Measurements from ENCODE around the gene PKP2. TPM values are rescaled to one million over a fixed set of nuclear protein-coding genes. Genes with fewer than 3 reads are reported as not detected.

The PKP2 gene
- total RNA-seq, 1 experiment from 2014 or later: 18.4 TPM

DNA sequence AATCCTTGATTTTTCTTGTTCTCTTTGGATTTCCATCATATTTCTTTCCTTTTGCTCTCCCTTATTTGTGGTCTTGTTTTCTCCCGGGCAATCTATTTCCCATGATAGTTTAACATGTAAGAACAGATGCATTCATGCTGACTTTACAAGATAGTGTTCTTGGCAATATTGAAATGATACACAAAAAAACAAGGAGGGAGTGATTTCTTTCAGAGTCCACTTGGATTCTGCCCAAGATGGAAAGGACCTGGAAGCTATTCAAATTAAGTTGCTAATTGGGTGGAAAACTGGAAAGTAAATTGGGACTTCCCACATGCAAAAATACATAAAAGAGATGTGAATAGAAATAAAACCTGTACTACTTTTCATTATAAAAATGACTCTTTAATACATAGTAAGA lies 126.4 kb downstream of the PKP2 start:
- Histone ChIP-seq H3K23ac (ENCODE audit: insufficient read length, low read depth, low read length) (no peak overlapping the region), H2BK12ac (ENCODE audit: insufficient read length, low read depth, low read length) (no peak overlapping the region), H4K91ac (ENCODE audit: insufficient read length, low read depth, low read length) (no peak overlapping the region), H3K4me2 (ENCODE audit: insufficient read depth, insufficient read length, low read length) (no peak overlapping the region), H3K79me1 (ENCODE audit: insufficient read depth, low read depth, low read length, poor library complexity, severe bottlenecking) (no peaks in the 10 kb centered on the region), H2BK120ac (ENCODE audit: low read depth, low read length, poor library complexity, severe bottlenecking) (no peak overlapping the region), H3K9me3 (ENCODE audit: control insufficient read depth, low read depth, low read length) (no peaks in the 10 kb centered on the region), H3K56ac (ENCODE audit: insufficient read length, low read depth, low read length) (no peak overlapping the region), H3K27ac (ENCODE audit: insufficient read length, low read depth, low read length) (no peak overlapping the region), H3K4me1 (ENCODE audit: insufficient read depth, low read length) (no peaks in the 10 kb centered on the region), H3K18ac (ENCODE audit: insufficient read length, low read depth, low read length) (no peak overlapping the region), H2AFZ (ENCODE audit: low read length) (no peak overlapping the region), H3T11ph (ENCODE audit: low read length) (no peak overlapping the region), H3K23me2 (ENCODE audit: insufficient read length, low read depth, low read length, poor library complexity, severe bottlenecking) (no peaks in the 10 kb centered on the region), H3K79me2 (ENCODE audit: insufficient read depth, low read length) (no peaks in the 10 kb centered on the region), H3K9ac (ENCODE audit: extremely low read depth, insufficient read length, low read length) (no peak overlapping the region), H4K8ac (replicated peaks; ENCODE audit: insufficient read length, low read depth, low read length) (no peak overlapping the region), H2BK20ac (ENCODE audit: low read depth, low read length, poor library complexity, severe bottlenecking) (no peak overlapping the region), H2BK5ac (ENCODE audit: insufficient read length, low read length) (no peak overlapping the region), H2AK5ac (ENCODE audit: insufficient read length, low read length) (no peak overlapping the region), H3K4ac (ENCODE audit: low read depth, low read length) (no peak overlapping the region), H3K27me3 (ENCODE audit: insufficient read depth, low read length) (no peaks in the 10 kb centered on the region), H2BK15ac (ENCODE audit: low read depth, low read length) (no peak overlapping the region), H4K5ac (ENCODE audit: insufficient read length, low read depth, low read length) (no peak overlapping the region), H4K20me1 (ENCODE audit: control insufficient read depth, insufficient read depth, insufficient read length) (no peaks in the 10 kb centered on the region), H3K14ac (ENCODE audit: insufficient read depth, low read length) (no peak overlapping the region)
- Mint-ChIP-seq H3K4me3 (no peak overlapping the region), H3K27ac (no peak overlapping the region), H3K9me3 (no peaks in the 10 kb centered on the region), H3K4me1 (peaks cover 2 to 4% of the 10 kb centered on the region in 2 experiments; a peak in 2 of 4 replicates), H3K36me3 (ENCODE audit: insufficient read depth in 1 of 3, low read depth in 3 of 3) (no peaks in the 10 kb centered on the region), H3K27me3 (ENCODE audit: low read depth) (no peaks in the 10 kb centered on the region)
- no CpG with 5 or more reads among the region's 1 CpG for WGBS (ENCODE audit: extremely low coverage, insufficient read length, low lambda C conversion rate)
- TF ChIP-seq, protein P1, sequence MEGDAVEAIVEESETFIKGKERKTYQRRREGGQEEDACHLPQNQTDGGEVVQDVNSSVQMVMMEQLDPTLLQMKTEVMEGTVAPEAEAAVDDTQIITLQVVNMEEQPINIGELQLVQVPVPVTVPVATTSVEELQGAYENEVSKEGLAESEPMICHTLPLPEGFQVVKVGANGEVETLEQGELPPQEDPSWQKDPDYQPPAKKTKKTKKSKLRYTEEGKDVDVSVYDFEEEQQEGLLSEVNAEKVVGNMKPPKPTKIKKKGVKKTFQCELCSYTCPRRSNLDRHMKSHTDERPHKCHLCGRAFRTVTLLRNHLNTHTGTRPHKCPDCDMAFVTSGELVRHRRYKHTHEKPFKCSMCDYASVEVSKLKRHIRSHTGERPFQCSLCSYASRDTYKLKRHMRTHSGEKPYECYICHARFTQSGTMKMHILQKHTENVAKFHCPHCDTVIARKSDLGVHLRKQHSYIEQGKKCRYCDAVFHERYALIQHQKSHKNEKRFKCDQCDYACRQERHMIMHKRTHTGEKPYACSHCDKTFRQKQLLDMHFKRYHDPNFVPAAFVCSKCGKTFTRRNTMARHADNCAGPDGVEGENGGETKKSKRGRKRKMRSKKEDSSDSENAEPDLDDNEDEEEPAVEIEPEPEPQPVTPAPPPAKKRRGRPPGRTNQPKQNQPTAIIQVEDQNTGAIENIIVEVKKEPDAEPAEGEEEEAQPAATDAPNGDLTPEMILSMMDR (conservative IDR thresholded peaks at IDR 0.05): no peak
- DNase-seq: no peak
